Lower leg skin (tissue), 4 donors: Measurements from ENCODE around the gene TTLL3. TPM values are rescaled to one million over a fixed set of nuclear protein-coding genes. Genes with fewer than 3 reads are reported as not detected.

Experiments
- DNase-seq, 2 donors: peaks; one replicate each; pipeline ENCODE4 v3.0.0-alpha.2; 2019; ENCODE audit warnings: low spot score in 2 of 2
- H3K4me3 ChIP-seq: fragments of 200-600 bp; sonication (generic); 2 replicates; pipeline ENCODE4 v1.5.1; 2017; ENCODE audit warnings: mild to moderate bottlenecking, low read depth; ENCODE audit not compliant: poor library complexity, severe bottlenecking
- CTCF ChIP-seq, 3 donors: fragments of 450-650 bp; IDR thresholded peaks; one replicate each; pipeline ENCODE4 v1.5.1; 2016; ENCODE audit warnings: antibody characterized with exemption in 3 of 3, mild to moderate bottlenecking in 3 of 3, moderate library complexity in 2 of 3
- POLR2A ChIP-seq, 2 donors: fragments of 450-650 bp; IDR thresholded peaks; one replicate each; pipeline ENCODE4 v1.6.1; 2016 to 2017; ENCODE audit warnings: antibody characterized with exemption in 2 of 2, mild to moderate bottlenecking in 1 of 2, moderate library complexity in 1 of 2
- WGBS, 2 donors: methylation state at CpG; one replicate each; pipeline ENCODE4 v1.1.5; 2018; 5-methylcytosine and 5-hydroxymethylcytosine counted together
- intact Hi-C: fragments of 100-400 bp; cut with DNase I; formaldehyde crosslinking; loops from one replicate; pipeline ENCODE4 v1.15.0; 2023; ENCODE audit warnings: low total_unique reads
- total RNA-seq, 4 donors: library from RNA; depleted of rRNA; stranded (reverse); fragments of >200 nt; gene quantifications; one replicate each; pipeline ENCODE4 v1.1.0, GENCODE V29; 2016

Gene TTLL3
- total RNA-seq, 4 donors from 2014 or later: 34.9 to 93.9 (median 54.3) TPM

GRCh38 chr3:9795207-9795606 lies 14.9 kb upstream of the TTLL3 start:
- intact Hi-C loops: no loop called here
- no peak for TF ChIP-seq CTCF (IDR thresholded peaks at IDR 0.05)
- TF ChIP-seq POLR2A (IDR thresholded peaks at IDR 0.05): no peak
- 77 to 91% methylated on average over 5 of the region's 5 CpGs for WGBS, 2 donors
- no peak overlapping the region for H3K4me3 ChIP-seq
- no peak for DNase-seq

GRCh38 chr3:9797196-9797945 lies 12.7 kb upstream of the TTLL3 start:
- TF ChIP-seq CTCF (IDR thresholded peaks at IDR 0.05) (no peak), POLR2A (IDR thresholded peaks at IDR 0.05) (no peak)
- DNase-seq: no peak
- no peak overlapping the region for H3K4me3 ChIP-seq
- intact Hi-C loops: no loop called here
- 92% methylated on average over 12 of the region's 12 CpGs for WGBS, 2 donors

- H3K4me3 ChIP-seq: no peak overlapping the region
- TF ChIP-seq POLR2A (IDR thresholded peaks at IDR 0.05) (no peak), CTCF (IDR thresholded peaks at IDR 0.05) (no peak)
- intact Hi-C loops: no loop called here
- 86 to 90% methylated on average over 5 of the region's 5 CpGs for WGBS, 2 donors
- no peak for DNase-seq
These were observed 9.5 kb upstream of the TTLL3 start for GRCh38 chr3:9800529-9800928.

- whole genome bisulfite sequencing, 2 donors: 77 to 90% methylated on average over 1 of the region's 1 CpG
These were observed 6.6 kb upstream of the TTLL3 start for GRCh38 chr3:9803494-9803893.

GRCh38 chr3:9804996-9805395 lies 5.1 kb upstream of the TTLL3 start:
- 88 to 89% methylated on average over 5 of the region's 5 CpGs for WGBS, 2 donors
- DNase-seq: no peak
- TF ChIP-seq POLR2A (IDR thresholded peaks at IDR 0.05): no peak
- no peak for TF ChIP-seq CTCF (IDR thresholded peaks at IDR 0.05)
- H3K4me3 ChIP-seq: no peak overlapping the region
- intact Hi-C loops: no loop called here

More at GRCh38 chr3:9803494-9803893, 6.6 kb upstream of the TTLL3 start:
- intact Hi-C loops: no loop called here
- no peak overlapping the region for H3K4me3 ChIP-seq
- TF ChIP-seq CTCF (IDR thresholded peaks at IDR 0.05) (no peak), POLR2A (IDR thresholded peaks at IDR 0.05) (no peak)
- DNase-seq: no peak

GRCh38 chr3:9806137-9806536 lies 3.9 kb upstream of the TTLL3 start:
- no peak overlapping the region for H3K4me3 ChIP-seq
- WGBS, 2 donors: 84 to 91% methylated on average over 12 of the region's 12 CpGs
- no peak for DNase-seq
- intact Hi-C loops: no loop called here
- no peak for TF ChIP-seq POLR2A (IDR thresholded peaks at IDR 0.05)
- TF ChIP-seq CTCF (IDR thresholded peaks at IDR 0.05): no peak
